Amniotic stem cell (primary cell): ENCODE measurements around the gene CITED1.
"Not testable (repeated sequence)": the region's sequence is repeated elsewhere in the genome, so short reads cannot be mapped to it uniquely, and the experiment has no call there.

Source experiments
- DNase-seq: peaks from one replicate; lab custom pipeline; 2025; lab: John Stamatoyannopoulos, UW

CITED1 gene

GRCh38 chrX:72305286-72306084, at the start of gene CITED1:
Gene CITED1, minus strand, starts transcription at chrX:72305914. Its CDS starts 3,045 bp downstream, at chrX:72302869.
- no peak for DNase-seq

GRCh38 chrX:72352786-72353185, 47.1 kb upstream of the CITED1 start:
- no peak for DNase-seq

- no peak for DNase-seq
These were observed 46.1 kb upstream of the CITED1 start for GRCh38 chrX:72351606-72352334.

- DNase-seq, result no peak
These were observed 43.5 kb upstream of the CITED1 start for GRCh38 chrX:72349190-72349589.

GRCh38 chrX:72348247-72348979, 42.7 kb upstream of the CITED1 start:
- DNase-seq, result no peak

- DNase-seq, result no peak
These were observed 41.7 kb upstream of the CITED1 start for GRCh38 chrX:72347366-72347765.

- DNase-seq, result no peak
These were observed 40.7 kb upstream of the CITED1 start for GRCh38 chrX:72346302-72346949.

- DNase-seq, result no peak
These were observed 34.9 kb upstream of the CITED1 start for GRCh38 chrX:72340626-72341025.

GRCh38 chrX:72340041-72340440, 34.3 kb upstream of the CITED1 start:
- no peak for DNase-seq

- no peak for DNase-seq
These were observed 24.4 kb upstream of the CITED1 start for GRCh38 chrX:72330131-72330530.

GRCh38 chrX:72326605-72327300, 21.0 kb upstream of the CITED1 start:
- no peak for DNase-seq

- DNase-seq, result not testable (repeated sequence)
These were observed 13.9 kb upstream of the CITED1 start for GRCh38 chrX:72319651-72320050.

- no peak for DNase-seq
These were observed 11.4 kb upstream of the CITED1 start for GRCh38 chrX:72317139-72317538.

- no peak for DNase-seq
These were observed 10.8 kb upstream of the CITED1 start for GRCh38 chrX:72316408-72317110.

GRCh38 chrX:72314881-72315280, 9.2 kb upstream of the CITED1 start:
- no peak for DNase-seq

- no peak for DNase-seq
These were observed 8.3 kb upstream of the CITED1 start for GRCh38 chrX:72313707-72314641.

GRCh38 chrX:72312311-72312940, 6.7 kb upstream of the CITED1 start:
- no peak for DNase-seq

GRCh38 chrX:72309297-72310071, 3.8 kb upstream of the CITED1 start:
- DNase-seq, result no peak
